H1 (cell line): ENCODE results near the gene STAC. TPM values are rescaled to one million over a fixed set of nuclear protein-coding genes. Genes with fewer than 3 reads are reported as not detected.

ENCODE experiments used
- CTCF ChIA-PET: fragments of 300-600 bp; sonication (Branson Sonifier 250); formaldehyde crosslinking; loops from one replicate; lab custom pipeline; 2021; ENCODE audit not compliant: partially characterized antibody; lab: Charles Lee
- POLR2A ChIA-PET: fragments of 300-600 bp; sonication (Branson Sonifier 250); formaldehyde crosslinking; loops from one replicate; lab custom pipeline; 2021; ENCODE audit warnings: inconsistent platforms; ENCODE audit not compliant: partially characterized antibody; lab: Charles Lee
- DNase-seq, 2 experiments: peaks; one replicate each; pipeline versions ENCODE4 v3.0.0 to v3.0.0-alpha.2; 2010 to 2022; ENCODE audit warnings: low spot score in 2 of 2, low read depth in 1 of 2, mixed read lengths in 1 of 2
- FAIRE-seq: peaks from 2 replicates; lab custom pipeline; 2011; peaks lifted over from hg19 to GRCh38; lab: Jason Lieb, UNC
- H2AFZ ChIP-seq: 2 replicates; pipeline ENCODE4 v1.8.1; 2012; ENCODE audit warnings: low read length, inconsistent platforms
- H2AK5ac ChIP-seq: 2 replicates; pipeline ENCODE4 v1.6.1; 2013; ENCODE audit warnings: low read depth, low read length
- H2BK120ac ChIP-seq: replicated peaks from 2 replicates; pipeline ENCODE3; 2013; ENCODE audit warnings: low read depth, low read length, inconsistent platforms
- H2BK12ac ChIP-seq: 2 replicates; pipeline ENCODE4 v1.6.1; 2013; ENCODE audit warnings: low read depth, low read length
- H2BK15ac ChIP-seq: 2 replicates; pipeline ENCODE4 v1.6.1; 2013; ENCODE audit warnings: low read length
- H2BK20ac ChIP-seq: 2 replicates; pipeline ENCODE4 v1.6.1; 2013; ENCODE audit warnings: low read length
- H2BK5ac ChIP-seq: 2 replicates; pipeline ENCODE4 v1.6.1; 2013; ENCODE audit warnings: low read depth, low read length
- H3K14ac ChIP-seq: 2 replicates; pipeline ENCODE4 v1.6.1; 2013; ENCODE audit warnings: inconsistent platforms; ENCODE audit not compliant: insufficient read length
- H3K18ac ChIP-seq: 2 replicates; pipeline ENCODE4 v1.6.1; 2013; ENCODE audit warnings: low read length; ENCODE audit errors: extremely low read depth
- H3K23ac ChIP-seq: 2 replicates; pipeline ENCODE4 v1.6.1; 2013; ENCODE audit warnings: inconsistent platforms; ENCODE audit not compliant: insufficient read length
- H3K23me2 ChIP-seq: 2 replicates; pipeline ENCODE4 v1.6.1; 2013; ENCODE audit warnings: low read depth, low read length
- H3K27ac ChIP-seq: 2 replicates; pipeline ENCODE4 v1.6.1; 2011; ENCODE audit warnings: low read depth, low read length, inconsistent platforms
- H3K27me3 ChIP-seq, 4 experiments: replicated peaks in 1 of 4; 1 replicate in 1 of 4; 2 replicates in 3 of 4; pipeline versions ENCODE4 v1.6.1 to v1.8.1; 2011 to 2013; ENCODE audit warnings: low read length in 3 of 4, mild to moderate bottlenecking in 3 of 4, inconsistent platforms in 2 of 4, mixed read lengths in 2 of 4, moderate library complexity in 1 of 4; ENCODE audit not compliant: control insufficient read depth in 3 of 4, insufficient read depth in 3 of 4; ENCODE audit errors: extremely low read depth in 1 of 4
- H3K36me3 ChIP-seq, 4 experiments: 2 replicates each; pipeline versions ENCODE4 v1.6.1 to v1.8.1; 2011 to 2013; ENCODE audit warnings: mild to moderate bottlenecking in 4 of 4, low read length in 3 of 4, moderate library complexity in 2 of 4, control low read depth in 1 of 4, inconsistent platforms in 1 of 4; ENCODE audit not compliant: insufficient read depth in 4 of 4, control insufficient read depth in 2 of 4
- H3K4ac ChIP-seq: replicated peaks from 2 replicates; pipeline ENCODE3; 2013; ENCODE audit warnings: low read length, low read depth, mixed read lengths, inconsistent platforms; ENCODE audit not compliant: insufficient read length
- H3K4me1 ChIP-seq, 4 experiments: replicated peaks in 1 of 4; 1 replicate in 1 of 4; 2 replicates in 3 of 4; pipeline versions ENCODE4 v1.6.1 to v1.8.1; 2011 to 2013; ENCODE audit warnings: low read length in 3 of 4, inconsistent platforms in 2 of 4, mixed read lengths in 1 of 4; ENCODE audit not compliant: insufficient read depth in 4 of 4, control insufficient read depth in 3 of 4
- H3K4me2 ChIP-seq, 2 experiments: 2 replicates each; pipeline versions ENCODE4 v1.6.1 to v1.8.1; 2011 to 2013; ENCODE audit warnings: low read depth in 2 of 2, low read length in 2 of 2, control low read depth in 1 of 2, inconsistent platforms in 1 of 2, mild to moderate bottlenecking in 1 of 2; ENCODE audit not compliant: insufficient read depth in 1 of 2
- H3K4me3 ChIP-seq, 4 experiments: fragments of 200-600, 300-600 bp in 1 of 4; sonication (generic), shearing (Covaris generic), sonication (Bioruptor Twin) in 1 of 4; 2 replicates each; pipeline versions ENCODE4 v1.5.1 to v1.8.1; 2011 to 2016; ENCODE audit warnings: low read length in 4 of 4, low read depth in 3 of 4, control low read depth in 2 of 4, inconsistent platforms in 2 of 4, mild to moderate bottlenecking in 2 of 4, mixed read lengths in 1 of 4, moderate library complexity in 1 of 4; ENCODE audit not compliant: insufficient read depth in 2 of 4; ENCODE audit errors: extremely low read depth in 1 of 4
- H3K56ac ChIP-seq: replicated peaks from 2 replicates; pipeline ENCODE3; 2013; ENCODE audit warnings: low read depth, mild to moderate bottlenecking, mixed read lengths, low read length, inconsistent platforms; ENCODE audit not compliant: insufficient read length
- H3K79me1 ChIP-seq: 2 replicates; pipeline ENCODE4 v1.6.1; 2013; ENCODE audit warnings: low read depth, low read length, control low read depth
- H3K79me2 ChIP-seq, 2 experiments: 2 replicates each; pipeline versions ENCODE4 v1.6.1 to v1.8.1; 2012 to 2013; ENCODE audit warnings: low read length in 2 of 2, mild to moderate bottlenecking in 2 of 2, inconsistent platforms in 1 of 2; ENCODE audit not compliant: insufficient read depth in 2 of 2, control insufficient read depth in 1 of 2
- H3K9ac ChIP-seq, 4 experiments: replicated peaks in 1 of 4; 1 replicate in 1 of 4; 2 replicates in 3 of 4; pipeline versions ENCODE4 v1.6.1 to v1.8.1; 2011 to 2013; ENCODE audit warnings: low read depth in 3 of 4, low read length in 3 of 4, control low read depth in 2 of 4, mild to moderate bottlenecking in 2 of 4, moderate library complexity in 2 of 4, inconsistent platforms in 1 of 4; ENCODE audit errors: extremely low read depth in 1 of 4
- H3K9me3 ChIP-seq, 2 experiments: 2 replicates each; pipeline versions ENCODE4 v1.6.1 to v1.8.1; 2012 to 2013; ENCODE audit warnings: mild to moderate bottlenecking in 2 of 2, moderate library complexity in 2 of 2, control low read depth in 1 of 2, inconsistent platforms in 1 of 2, low read depth in 1 of 2, low read length in 1 of 2, mixed read lengths in 1 of 2; ENCODE audit not compliant: insufficient read depth in 2 of 2
- H4K20me1 ChIP-seq, 2 experiments: replicated peaks in 1 of 2; 2 replicates each; pipeline versions ENCODE3 to v1.8.1; 2011 to 2013; ENCODE audit warnings: inconsistent platforms in 2 of 2, low read length in 2 of 2, mild to moderate bottlenecking in 1 of 2; ENCODE audit not compliant: insufficient read depth in 2 of 2, control insufficient read depth in 1 of 2
- H4K5ac ChIP-seq: 2 replicates; pipeline ENCODE4 v1.6.1; 2013; ENCODE audit warnings: low read length, low read depth, mixed read lengths, inconsistent platforms; ENCODE audit not compliant: insufficient read length
- H4K8ac ChIP-seq: 2 replicates; pipeline ENCODE4 v1.8.0; 2013; ENCODE audit warnings: mild to moderate bottlenecking, moderate library complexity, low read length, inconsistent platforms; ENCODE audit not compliant: insufficient read depth; ENCODE audit errors: extremely low read depth
- H4K91ac ChIP-seq: replicated peaks from 2 replicates; pipeline ENCODE3; 2013; ENCODE audit warnings: low read length, mixed read lengths, inconsistent platforms; ENCODE audit not compliant: insufficient read length
- GTF2F1 ChIP-seq: IDR thresholded peaks from 2 replicates; pipeline ENCODE4 v1.6.1; 2012; ENCODE audit warnings: low read depth, low read length, improper control_type of control experiment, borderline replicate concordance
- KDM1A ChIP-seq: fragments of 200-600, 300-600 bp; sonication (generic); IDR thresholded peaks from 2 replicates; pipeline ENCODE4 v1.7.1; 2016; ENCODE audit warnings: mild to moderate bottlenecking, low read length, borderline replicate concordance
- POLR2A ChIP-seq, 2 experiments: IDR thresholded peaks; 1 replicate in 1 of 2; 2 replicates in 1 of 2; pipeline ENCODE4 v1.6.1; 2011; ENCODE audit warnings: low read depth in 2 of 2, low read length in 2 of 2, mild to moderate bottlenecking in 2 of 2; ENCODE audit errors: control extremely low read depth in 1 of 2
- RAD21 ChIP-seq, 2 experiments: IDR thresholded peaks in 1 of 2; conservative IDR thresholded peaks in 1 of 2; 2 replicates each; pipeline ENCODE4 v1.6.1; 2011; ENCODE audit warnings: low read depth in 2 of 2, low read length in 2 of 2, improper control_type of control experiment in 1 of 2, inconsistent platforms in 1 of 2, mild to moderate bottlenecking in 1 of 2, moderate library complexity in 1 of 2
- RXRA ChIP-seq: IDR thresholded peaks from 2 replicates; pipeline ENCODE4 v1.6.1; 2011; ENCODE audit warnings: low read depth, mild to moderate bottlenecking, low read length, moderate library complexity; ENCODE audit not compliant: insufficient read depth
- TCF12 ChIP-seq: IDR thresholded peaks from 2 replicates; pipeline ENCODE4 v1.6.1; 2011; ENCODE audit warnings: low read depth, mild to moderate bottlenecking, low read length
- USF2 ChIP-seq: IDR thresholded peaks from 2 replicates; pipeline ENCODE4 v1.6.1; 2011; ENCODE audit warnings: low read length, improper control_type of control experiment
- YY1 ChIP-seq: IDR thresholded peaks from 2 replicates; pipeline ENCODE4 v1.6.1; 2011; ENCODE audit warnings: low read depth, mild to moderate bottlenecking, low read length
- WGBS, 2 experiments: shearing (Covaris generic) in 1 of 2; methylation state at CpG; one replicate each; pipeline versions ENCODE4 v1.1.6 to v1.1.7; 2013 to 2015; ENCODE audit warnings: low lambda C conversion rate in 2 of 2, mixed read lengths in 2 of 2, inconsistent platforms in 1 of 2, low coverage in 1 of 2, missing lambda C conversion rate in 1 of 2; ENCODE audit not compliant: insufficient replicate concordance in 2 of 2, insufficient coverage in 1 of 2, insufficient read length in 1 of 2; ENCODE audit errors: extremely low coverage in 1 of 2, missing lambda C conversion rate in 1 of 2; 5-methylcytosine and 5-hydroxymethylcytosine counted together
- polyA plus RNA-seq, 7 experiments: library from polyadenylated mRNA; depleted of rRNA in 3 of 7; stranded (reverse) in 5 of 7; unstranded in 2 of 7; fragments of >200 nt in 5 of 7; fragments of 200-250 nt in 2 of 7; gene quantifications; 1 replicate in 5 of 7; 2 replicates in 1 of 7; 4 replicates in 1 of 7; pipeline versions ENCODE4 v1.2.1 to v1.2.3, GENCODE V29; 2011 to 2013; ENCODE audit warnings: missing spikeins in 2 of 7, mixed read lengths in 2 of 7
- total RNA-seq: library from RNA; stranded (reverse); fragmentation: NEBNext Ultra II Directional; extraction: Animal tissue kit (Norgen Biotek cat#: 25700); gene quantifications from 2 replicates; pipeline ENCODE4 v1.2.1, GENCODE V29; 2021

The STAC gene
- total and polyA plus RNA-seq, 2 of the 8 experiments (the other 6 are each of a cell fraction or from before 2014, with no cell fraction given): 8.0 to 18.1 TPM

GRCh38 chr3:36489101-36489500 lies 108.8 kb downstream of the STAC start:
- Histone ChIP-seq H3K4ac (no peak overlapping the region), H3K27me3 (no peaks in the 10 kb centered on the region), H3K79me1 (no peaks in the 10 kb centered on the region), H3K4me1 (peaks cover 0 to 2% (median 0%) of the 10 kb centered on the region in 4 experiments; a peak in 1 of 7 replicates), H2AFZ (no peak overlapping the region), H2AK5ac (no peak overlapping the region), H2BK120ac (no peak overlapping the region), H3K79me2 (no peaks in the 10 kb centered on the region), H3K23ac (no peak overlapping the region), H2BK20ac (no peak overlapping the region), H3K14ac (no peak overlapping the region), H2BK12ac (no peak overlapping the region), H2BK5ac (no peak overlapping the region), H3K56ac (no peak overlapping the region), H3K27ac (no peak overlapping the region), H2BK15ac (no peak overlapping the region), H3K23me2 (no peaks in the 10 kb centered on the region), H4K8ac (no peak overlapping the region), H4K5ac (no peak overlapping the region), H3K18ac (no peak overlapping the region), H3K4me2 (no peak overlapping the region), H3K9ac (no peak overlapping the region), H4K20me1 (no peaks in the 10 kb centered on the region), H3K36me3 (peaks cover 0 to 5% (median 0%) of the 10 kb centered on the region in 4 experiments; a peak in 2 of 8 replicates), H3K4me3 (no peak overlapping the region), H4K91ac (no peak overlapping the region), H3K9me3 (no peaks in the 10 kb centered on the region)
- FAIRE-seq (no peak), DNase-seq (no peak)
- ChIA-PET CTCF (no interaction called here), POLR2A (no interaction called here)
- TF ChIP-seq GTF2F1 (no peak), POLR2A (IDR thresholded peaks at IDR 0.05; ENCODE audit: control extremely low read depth in 1 of 2, low read depth in 2 of 2, low read length in 2 of 2) (no peak), TCF12 (no peak), YY1 (no peak), RAD21 (IDR thresholded peaks at IDR 0.05 in 1 of 2, conservative IDR thresholded peaks at IDR 0.05 in 1 of 2; ENCODE audit: low read depth in 2 of 2, low read length in 2 of 2) (no peak), RXRA (no peak), USF2 (no peak), KDM1A (no peak)
- WGBS, 2 experiments: 85% methylated on average over 4 of the region's 4 CpGs; no CpG with 5 or more reads in 1 of the 2 experiments
